H9 (cell line): ENCODE results near the gene SLC47A2. TPM values are rescaled to one million over a fixed set of nuclear protein-coding genes. Genes with fewer than 3 reads are reported as not detected.

ENCODE experiments used
- DNase-seq: peaks from one replicate; pipeline ENCODE4 v3.0.0-alpha.2; 2017
- H2AFZ ChIP-seq: one replicate; pipeline ENCODE4 v1.6.1; 2013; ENCODE audit warnings: mild to moderate bottlenecking, low read length, control low read depth, moderate library complexity
- H2AK5ac ChIP-seq: 2 replicates; pipeline ENCODE4 v1.6.1; 2013; ENCODE audit warnings: low read length, control low read depth, mixed read lengths; ENCODE audit not compliant: insufficient read length
- H2BK120ac ChIP-seq: one replicate; pipeline ENCODE4 v1.6.1; 2013; ENCODE audit warnings: low read depth, mild to moderate bottlenecking, low read length, control low read depth, inconsistent platforms; ENCODE audit not compliant: poor library complexity, severe bottlenecking
- H2BK12ac ChIP-seq: 2 replicates; pipeline ENCODE4 v1.6.1; 2013; ENCODE audit warnings: low read length, control low read depth, mixed read lengths, low read depth; ENCODE audit not compliant: insufficient read length
- H2BK15ac ChIP-seq: 2 replicates; pipeline ENCODE4 v1.6.1; 2013; ENCODE audit warnings: low read depth, low read length, control low read depth
- H2BK20ac ChIP-seq: one replicate; pipeline ENCODE4 v1.6.1; 2013; ENCODE audit warnings: low read depth, mild to moderate bottlenecking, low read length, control low read depth, inconsistent platforms; ENCODE audit not compliant: poor library complexity, severe bottlenecking
- H2BK5ac ChIP-seq: 2 replicates; pipeline ENCODE4 v1.6.1; 2013; ENCODE audit warnings: low read length, control low read depth, mixed read lengths; ENCODE audit not compliant: insufficient read length
- H3K14ac ChIP-seq: 2 replicates; pipeline ENCODE4 v1.6.1; 2013; ENCODE audit warnings: low read length, control low read depth; ENCODE audit not compliant: insufficient read depth
- H3K18ac ChIP-seq: 2 replicates; pipeline ENCODE4 v1.6.1; 2013; ENCODE audit warnings: low read depth, mild to moderate bottlenecking, mixed read lengths, low read length, control low read depth; ENCODE audit not compliant: insufficient read length
- H3K23ac ChIP-seq: 2 replicates; pipeline ENCODE4 v1.6.1; 2013; ENCODE audit warnings: low read length, control low read depth, mixed read lengths, low read depth; ENCODE audit not compliant: insufficient read length
- H3K23me2 ChIP-seq: 2 replicates; pipeline ENCODE4 v1.6.1; 2013; ENCODE audit warnings: low read depth, mild to moderate bottlenecking, mixed read lengths, low read length, control low read depth; ENCODE audit not compliant: insufficient read length, poor library complexity, severe bottlenecking
- H3K27ac ChIP-seq: 2 replicates; pipeline ENCODE4 v1.5.1; 2013; ENCODE audit warnings: low read length, control low read depth, mixed read lengths, low read depth; ENCODE audit not compliant: insufficient read length
- H3K27me3 ChIP-seq: 2 replicates; pipeline ENCODE4 v1.6.1; 2013; ENCODE audit warnings: low read length, control low read depth, inconsistent platforms; ENCODE audit not compliant: insufficient read depth
- H3K4ac ChIP-seq: 2 replicates; pipeline ENCODE4 v1.6.1; 2013; ENCODE audit warnings: low read depth, mild to moderate bottlenecking, control low read depth, inconsistent platforms, low read length, moderate library complexity
- H3K4me1 ChIP-seq: 2 replicates; pipeline ENCODE4 v1.6.1; 2013; ENCODE audit warnings: low read length, control low read depth, inconsistent platforms; ENCODE audit not compliant: insufficient read depth
- H3K4me2 ChIP-seq: 2 replicates; pipeline ENCODE4 v1.6.1; 2013; ENCODE audit warnings: low read length, control low read depth, mixed read lengths; ENCODE audit not compliant: insufficient read length, insufficient read depth
- H3K56ac ChIP-seq: 2 replicates; pipeline ENCODE4 v1.6.1; 2013; ENCODE audit warnings: low read depth, mild to moderate bottlenecking, mixed read lengths, low read length, control low read depth; ENCODE audit not compliant: insufficient read length
- H3K79me1 ChIP-seq: 2 replicates; pipeline ENCODE4 v1.6.1; 2013; ENCODE audit warnings: low read depth, mild to moderate bottlenecking, moderate library complexity, low read length, control low read depth, inconsistent platforms; ENCODE audit not compliant: insufficient read depth, poor library complexity, severe bottlenecking
- H3K79me2 ChIP-seq: 2 replicates; pipeline ENCODE4 v1.6.1; 2013; ENCODE audit warnings: low read length, control low read depth, inconsistent platforms; ENCODE audit not compliant: insufficient read depth
- H3K9ac ChIP-seq: 2 replicates; pipeline ENCODE4 v1.6.1; 2013; ENCODE audit warnings: low read length, control low read depth, mixed read lengths; ENCODE audit not compliant: insufficient read length; ENCODE audit errors: extremely low read depth
- H3K9me3 ChIP-seq: one replicate; pipeline ENCODE4 v1.6.1; 2013; ENCODE audit warnings: low read depth, low read length, inconsistent platforms; ENCODE audit not compliant: control insufficient read depth
- H3T11ph ChIP-seq: one replicate; pipeline ENCODE4 v1.6.1; 2013; ENCODE audit warnings: mild to moderate bottlenecking, low read length, control low read depth, inconsistent platforms
- H4K20me1 ChIP-seq: one replicate; pipeline ENCODE4 v1.6.1; 2013; ENCODE audit not compliant: control insufficient read depth, insufficient read length, insufficient read depth
- H4K5ac ChIP-seq: 2 replicates; pipeline ENCODE4 v1.6.1; 2013; ENCODE audit warnings: low read depth, mild to moderate bottlenecking, mixed read lengths, low read length, control low read depth; ENCODE audit not compliant: insufficient read length
- H4K8ac ChIP-seq: replicated peaks from 2 replicates; pipeline ENCODE4 v1.6.1; 2013; ENCODE audit warnings: low read length, control low read depth, mixed read lengths, low read depth; ENCODE audit not compliant: insufficient read length
- H4K91ac ChIP-seq: 2 replicates; pipeline ENCODE4 v1.6.1; 2013; ENCODE audit warnings: low read depth, mild to moderate bottlenecking, moderate library complexity, mixed read lengths, low read length, control low read depth; ENCODE audit not compliant: insufficient read length
- H3K27ac Mint-ChIP-seq, 3 experiments: 2 replicates in 2 of 3; 3 replicates in 1 of 3; pipeline ENCODE4 v1.8.0; 2020 to 2021; ENCODE audit warnings: mixed read lengths in 3 of 3, mild to moderate bottlenecking in 1 of 3, moderate library complexity in 1 of 3
- H3K27me3 Mint-ChIP-seq: 2 replicates; pipeline ENCODE4 v1.8.0; 2021; ENCODE audit warnings: low read depth, mild to moderate bottlenecking, moderate library complexity, mixed read lengths
- H3K36me3 Mint-ChIP-seq, 3 experiments: 2 replicates in 2 of 3; 3 replicates in 1 of 3; pipeline ENCODE4 v1.8.0; 2020 to 2021; ENCODE audit warnings: low read depth in 3 of 3, mixed read lengths in 3 of 3; ENCODE audit not compliant: insufficient read depth in 1 of 3
- H3K4me1 Mint-ChIP-seq, 2 experiments: 2 replicates each; pipeline ENCODE4 v1.8.0; 2020; ENCODE audit warnings: mixed read lengths in 2 of 2
- H3K4me3 Mint-ChIP-seq, 2 experiments: 2 replicates in 1 of 2; 3 replicates in 1 of 2; pipeline ENCODE4 v1.8.0; 2020 to 2021; ENCODE audit warnings: mild to moderate bottlenecking in 2 of 2, mixed read lengths in 2 of 2, moderate library complexity in 1 of 2
- H3K9me3 Mint-ChIP-seq, 2 experiments: 2 replicates in 1 of 2; 3 replicates in 1 of 2; pipeline ENCODE4 v1.8.0; 2020; ENCODE audit warnings: mild to moderate bottlenecking in 2 of 2, mixed read lengths in 2 of 2, moderate library complexity in 1 of 2
- CTCF ChIP-seq: fragments of 200-600 bp; sonication (generic); conservative IDR thresholded peaks from 3 replicates; pipeline ENCODE4 v1.8.0; 2021; ENCODE audit warnings: antibody characterized with exemption, mild to moderate bottlenecking
- WGBS: extraction: QIAGEN DNeasy Blood & Tissue Kit; methylation state at CpG from one replicate; pipeline ENCODE4 v1.1.7; 2013; ENCODE audit warnings: missing lambda C conversion rate, low lambda C conversion rate, mixed read lengths; ENCODE audit not compliant: insufficient read length; ENCODE audit errors: extremely low coverage; 5-methylcytosine and 5-hydroxymethylcytosine counted together
- total RNA-seq: library from RNA; stranded (reverse); gene quantifications from 2 replicates; pipeline ENCODE4 v1.2.1, GENCODE V29; 2021

The SLC47A2 gene
- total RNA-seq, 1 experiment from 2014 or later: not detected

GRCh38 chr17:19654896-19655295 is 61.5 kb downstream of the SLC47A2 start:
- no peak overlapping the region for H2AK5ac ChIP-seq
- no peak overlapping the region for H3K4ac ChIP-seq
- H3K4me1 Mint-ChIP-seq: peaks cover 5 to 13% of the 10 kb centered on the region in 2 experiments; a peak in 3 of 4 replicates
- H3K23ac ChIP-seq: no peak overlapping the region
- no peaks in the 10 kb centered on the region for H3K4me1 ChIP-seq
- H2BK20ac ChIP-seq: no peak overlapping the region
- H3K4me2 ChIP-seq: no peak overlapping the region
- no peak overlapping the region for H2AFZ ChIP-seq
- no peak for DNase-seq
- no peak overlapping the region for H2BK12ac ChIP-seq
- H3K27me3 ChIP-seq: no peaks in the 10 kb centered on the region
- no peak overlapping the region for H2BK120ac ChIP-seq
- H3K36me3 Mint-ChIP-seq: peaks cover 49 to 75% (median 64%) of the 10 kb centered on the region in 3 experiments
- no peak overlapping the region for H3K27ac Mint-ChIP-seq
- peaks cover 19 to 22% of the 10 kb centered on the region in 2 experiments for H3K9me3 Mint-ChIP-seq
- H3K9ac ChIP-seq: no peak overlapping the region
- peaks cover 2% of the 10 kb centered on the region for H4K20me1 ChIP-seq
- H2BK5ac ChIP-seq: no peak overlapping the region
- peaks cover 13% of the 10 kb centered on the region; the same call in 1 of the 2 replicates for H3K79me2 ChIP-seq
- no peak overlapping the region for H3K27ac ChIP-seq
- H3K56ac ChIP-seq: no peak overlapping the region
- H3K23me2 ChIP-seq: no peaks in the 10 kb centered on the region
- no peak for TF ChIP-seq CTCF
- WGBS: no CpG with 5 or more reads among the region's 4 CpGs
- no peak overlapping the region for H3K4me3 Mint-ChIP-seq
- H4K5ac ChIP-seq: no peak overlapping the region
- H3K27me3 Mint-ChIP-seq: no peaks in the 10 kb centered on the region
- peaks cover 7% of the 10 kb centered on the region for H3K79me1 ChIP-seq
- H2BK15ac ChIP-seq: no peak overlapping the region
- no peak overlapping the region for H3T11ph ChIP-seq
- no peak overlapping the region for H3K14ac ChIP-seq
- H4K91ac ChIP-seq: no peak overlapping the region
- no peak overlapping the region for H4K8ac ChIP-seq
- peaks cover 11% of the 10 kb centered on the region for H3K9me3 ChIP-seq
- H3K18ac ChIP-seq: no peak overlapping the region
